ENCODE results near the gene ZFYVE27.

Gene ZFYVE27

DNA sequence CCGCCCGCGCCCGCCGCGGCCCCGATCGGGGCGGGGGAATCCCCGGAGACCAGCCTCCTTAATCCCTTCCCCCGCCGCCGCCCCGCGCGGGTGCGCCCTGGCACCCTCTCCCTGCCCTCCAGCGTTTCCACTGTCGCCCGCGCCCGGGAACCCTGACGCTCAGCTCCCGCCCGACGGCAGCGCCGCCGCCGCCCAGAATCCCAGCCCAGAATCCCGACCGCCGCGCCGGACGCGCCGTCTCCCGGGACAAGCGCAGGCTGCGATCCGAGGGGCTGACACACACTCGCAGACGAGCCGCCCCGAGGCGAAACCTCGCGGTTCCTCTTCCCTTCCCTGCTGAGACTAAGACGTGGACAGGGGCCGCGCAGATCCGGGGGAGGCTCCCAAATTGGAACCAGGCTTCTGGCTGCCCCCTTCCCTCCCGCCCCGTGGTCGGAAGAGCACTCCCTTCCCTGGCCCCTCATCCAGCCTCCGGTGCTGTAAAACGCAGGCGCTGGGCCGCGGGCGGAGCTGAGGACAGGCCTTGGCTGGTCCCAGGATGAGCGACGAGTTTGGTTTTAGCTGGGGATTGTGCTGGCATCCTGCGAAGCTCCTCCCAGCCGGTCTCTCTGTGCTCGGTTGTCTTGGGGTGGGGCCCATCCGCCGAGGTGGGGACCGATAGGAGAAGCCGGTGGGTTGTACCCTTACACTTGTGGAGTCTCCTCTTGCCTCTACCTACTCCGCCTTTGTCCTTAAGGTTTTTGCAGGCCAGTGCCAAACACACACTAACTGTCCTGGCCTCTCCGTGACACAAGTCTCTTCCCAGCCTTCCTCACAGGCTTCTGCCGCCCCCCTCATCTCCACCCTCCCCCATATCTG lies 22.3 kb upstream of the ZFYVE27 start:
- peak; percentile 45 for DNase-seq

GRCh38 chr10:97715259-97715874 lies 21.6 kb upstream of the ZFYVE27 start:
- no peak for DNase-seq

- no peak for DNase-seq
Measured at GRCh38 chr10:97717627-97718026, 19.3 kb upstream of the ZFYVE27 start.

- DNase-seq, result no peak
Measured at GRCh38 chr10:97718178-97718577, 18.8 kb upstream of the ZFYVE27 start.

- no peak for DNase-seq
Measured at GRCh38 chr10:97718659-97719142, 18.2 kb upstream of the ZFYVE27 start.

DNA sequence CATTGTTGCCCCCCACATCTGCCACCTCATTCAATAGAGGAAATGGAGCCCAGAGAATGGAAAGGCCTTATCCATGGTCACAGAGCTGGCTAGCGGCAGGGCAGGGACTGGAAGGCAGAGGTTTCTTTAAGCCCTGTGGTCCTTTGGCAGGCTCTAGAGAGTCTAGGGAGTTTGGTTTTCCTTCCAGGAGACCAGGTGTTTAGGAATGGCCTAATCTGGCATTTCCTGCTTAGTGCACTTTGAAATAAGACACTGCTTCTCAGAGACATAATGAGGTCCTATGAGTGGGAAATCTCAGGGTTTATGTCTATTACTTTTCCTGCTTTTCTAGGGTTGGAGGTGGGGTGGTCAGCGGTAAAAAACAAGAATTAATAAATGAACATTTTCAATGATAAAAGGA lies 17.3 kb upstream of the ZFYVE27 start:
- no peak for DNase-seq

- no peak for DNase-seq
Measured at GRCh38 chr10:97721871-97722780, 14.8 kb upstream of the ZFYVE27 start.

DNA sequence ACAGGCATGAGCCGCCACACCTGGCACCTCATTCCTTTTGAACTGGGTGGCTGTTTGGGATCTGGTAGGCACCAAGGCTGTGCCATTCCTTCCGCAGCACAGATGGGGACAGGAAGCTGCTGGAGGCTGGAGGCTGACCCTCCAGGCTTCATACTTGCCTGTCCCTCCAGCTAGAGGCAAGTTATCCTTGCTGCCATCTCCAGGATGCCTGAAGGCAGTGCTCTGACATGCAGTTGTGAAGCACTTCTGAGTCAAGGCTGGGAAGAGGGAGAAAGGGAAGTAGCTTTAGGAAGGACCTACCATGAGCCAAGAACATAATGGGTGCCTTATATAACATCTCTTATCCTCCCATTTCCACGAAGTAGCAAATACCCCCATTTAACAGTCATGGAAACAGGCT lies 13.9 kb upstream of the ZFYVE27 start:
- DNase-seq, result no peak

- DNase-seq, result no peak
Measured at GRCh38 chr10:97724341-97724941, 12.5 kb upstream of the ZFYVE27 start.

GRCh38 chr10:97726636-97727178 lies 10.2 kb upstream of the ZFYVE27 start:
- no peak for DNase-seq

- DNase-seq, result no peak
Measured at GRCh38 chr10:97729014-97729413, 7.9 kb upstream of the ZFYVE27 start.

GRCh38 chr10:97731346-97732051 lies 5.4 kb upstream of the ZFYVE27 start:
- peak; percentile 67 for DNase-seq

- no peak for DNase-seq
Measured at GRCh38 chr10:97732052-97732359, 4.9 kb upstream of the ZFYVE27 start.

DNA sequence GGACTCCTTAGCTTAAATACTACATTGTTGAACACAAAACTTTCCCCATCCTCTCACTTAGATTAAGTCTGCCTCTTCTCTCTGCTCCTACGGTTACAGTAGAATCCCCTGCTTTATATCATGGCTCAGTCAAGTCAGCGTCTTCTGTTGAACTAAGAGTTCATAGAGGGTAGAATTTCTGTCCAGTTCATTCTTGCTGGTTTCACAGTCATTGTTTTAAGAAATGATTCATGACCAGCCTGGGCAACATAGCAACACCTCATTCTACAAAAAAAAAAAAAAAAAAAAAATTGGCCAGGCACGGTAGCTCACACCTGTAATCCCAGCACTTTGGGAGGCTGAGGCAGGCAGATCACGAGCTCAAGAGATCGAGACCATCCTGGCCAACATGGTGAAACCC lies 3.7 kb upstream of the ZFYVE27 start:
- no peak for DNase-seq

DNA sequence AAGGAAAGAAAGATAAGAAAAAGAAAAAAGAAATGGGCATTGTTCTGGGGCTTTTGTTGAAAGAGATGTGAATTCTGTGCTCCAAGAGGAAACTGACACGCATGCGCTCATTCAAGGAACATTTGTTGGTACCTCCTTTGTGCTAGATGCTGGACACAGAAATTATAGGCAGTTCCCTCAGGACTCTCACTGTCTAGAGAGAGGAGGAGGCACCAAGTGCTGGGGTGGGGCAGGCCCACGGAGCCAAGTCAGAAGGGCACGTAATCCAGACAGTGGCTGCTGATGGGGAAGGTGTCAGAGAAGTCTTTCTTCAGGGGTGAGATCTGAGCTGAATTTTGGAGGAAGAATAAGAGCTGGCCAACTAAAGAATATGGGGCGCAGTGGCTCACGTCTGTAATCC lies 2.9 kb upstream of the ZFYVE27 start:
- DNase-seq, result no peak

GRCh38 chr10:97736403-97736901 lies 476 bp upstream of the ZFYVE27 start:
- no peak for DNase-seq

GRCh38 chr10:97737770-97738265 lies 890 bp downstream of the ZFYVE27 start:
- DNase-seq, result no peak

- no peak for DNase-seq
Measured at GRCh38 chr10:97738616-97739015, 1.7 kb downstream of the ZFYVE27 start.

DNA sequence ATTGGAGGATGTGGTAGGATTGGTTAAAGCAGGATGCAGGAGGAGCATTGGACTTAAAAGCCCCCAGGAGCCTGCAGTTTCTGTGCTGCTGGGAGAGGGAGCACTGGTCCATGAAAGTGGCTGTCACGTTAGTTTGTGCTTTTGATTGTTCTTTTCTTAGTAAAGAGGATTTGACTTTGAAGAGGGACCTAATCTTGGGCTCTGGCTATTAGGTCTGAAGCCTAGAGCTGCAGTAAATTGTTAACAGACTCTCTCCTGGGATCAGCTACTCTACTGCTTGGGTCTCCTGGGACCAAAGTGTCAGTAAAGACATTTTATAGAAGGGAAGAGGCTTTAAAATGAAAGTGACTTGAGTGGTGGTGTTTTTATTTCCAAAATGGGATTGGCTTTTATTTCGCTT lies 3.7 kb downstream of the ZFYVE27 start:
- DNase-seq, result no peak

GRCh38 chr10:97743169-97743943 lies 6.4 kb downstream of the ZFYVE27 start:
- DNase-seq, result no peak

Data from stimulated activated CD8-positive, alpha-beta memory T cell treated with anti-CD3 and anti-CD28 coated beads, Interleukin-4, amount 100 ng/mL, for 48 hours (primary cell).